GM21360 (cell line): ENCODE results near the gene COL6A2.

Experiments
- ATAC-seq: cut with Tn5 transposase; IDR thresholded peaks from one replicate; pipeline ENCODE4 v1.9.1; 2021; ENCODE audit warnings: mild to moderate bottlenecking, moderate library complexity; ENCODE audit not compliant: unreplicated experiment

The COL6A2 gene

DNA sequence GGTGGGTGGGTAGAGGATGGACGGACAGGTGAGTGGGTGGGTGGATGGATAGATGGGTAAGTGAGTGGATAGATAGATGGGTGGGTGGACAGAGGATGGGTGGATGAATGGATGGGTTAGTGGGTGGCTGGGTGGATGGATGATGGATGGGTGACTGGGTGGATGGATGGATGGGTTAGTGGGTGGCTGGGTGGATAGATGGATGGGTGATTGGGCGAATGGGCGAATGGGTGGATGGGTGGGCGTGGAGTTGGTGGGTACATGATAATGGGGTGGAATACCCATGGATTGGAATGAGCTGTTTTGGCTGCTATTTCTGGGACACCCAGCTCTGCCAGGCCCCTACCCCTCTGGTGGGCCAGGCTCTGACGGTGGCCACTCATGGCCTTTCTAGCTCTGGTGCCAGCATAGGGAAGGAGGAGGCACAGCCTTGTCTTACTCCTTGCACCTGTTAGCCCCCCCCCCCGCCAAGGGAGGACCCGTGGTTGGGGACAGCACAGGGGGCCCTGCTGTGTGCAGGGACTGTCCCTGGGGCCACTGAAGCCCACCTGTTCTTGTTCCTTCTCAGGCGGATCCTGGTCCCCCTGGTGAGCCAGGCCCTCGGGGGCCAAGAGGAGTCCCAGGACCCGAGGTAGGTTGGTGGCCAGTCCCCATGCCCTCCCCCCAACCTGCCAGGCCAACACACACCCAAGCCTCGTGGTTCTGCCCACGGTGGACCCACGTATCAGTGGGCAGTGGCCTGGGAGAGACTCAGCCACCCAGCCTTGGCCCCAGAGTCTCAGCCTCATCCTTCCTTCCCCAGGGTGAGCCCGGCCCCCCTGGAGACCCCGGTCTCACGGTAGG is 26.4 kb downstream of the COL6A2 start:
- ATAC-seq = no peak

DNA sequence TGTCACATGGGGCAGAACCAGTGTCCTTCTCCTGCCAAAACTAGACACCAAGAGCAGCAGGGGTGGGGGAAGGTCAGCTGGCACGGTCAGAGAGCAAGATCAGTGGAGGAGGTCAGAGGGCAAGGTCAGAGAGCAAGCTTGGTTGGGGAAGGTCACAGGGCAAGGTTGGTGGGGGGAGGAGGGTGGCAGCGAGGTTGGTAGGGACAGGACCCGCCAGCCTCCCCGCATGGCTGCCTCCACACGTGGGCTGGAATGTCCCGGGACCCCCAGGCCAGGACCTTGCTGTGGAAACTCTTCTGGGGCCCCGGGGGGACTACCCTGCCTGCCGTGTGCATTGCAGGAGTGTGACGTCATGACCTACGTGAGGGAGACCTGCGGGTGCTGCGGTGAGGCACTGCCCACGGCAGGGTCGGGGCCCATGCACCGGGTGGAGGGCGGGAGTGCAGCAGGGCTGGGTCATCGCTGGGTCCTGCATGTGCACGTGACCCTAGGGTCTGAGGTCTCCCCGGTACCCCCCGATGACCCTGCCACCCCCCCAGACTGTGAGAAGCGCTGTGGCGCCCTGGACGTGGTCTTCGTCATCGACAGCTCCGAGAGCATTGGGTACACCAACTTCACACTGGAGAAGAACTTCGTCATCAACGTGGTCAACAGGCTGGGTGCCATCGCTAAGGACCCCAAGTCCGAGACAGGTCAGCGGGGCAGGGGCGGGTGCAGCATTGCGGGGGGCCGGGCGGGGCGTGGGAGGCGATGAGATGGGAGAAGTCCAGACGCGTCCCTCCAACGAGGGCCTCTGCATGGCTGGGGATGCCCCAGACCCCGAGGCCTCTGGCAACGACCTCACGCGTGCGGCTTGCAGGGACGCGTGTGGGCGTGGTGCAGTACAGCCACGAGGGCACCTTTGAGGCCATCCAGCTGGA is 27.3 kb downstream of the COL6A2 start:
- ATAC-seq = no peak

DNA sequence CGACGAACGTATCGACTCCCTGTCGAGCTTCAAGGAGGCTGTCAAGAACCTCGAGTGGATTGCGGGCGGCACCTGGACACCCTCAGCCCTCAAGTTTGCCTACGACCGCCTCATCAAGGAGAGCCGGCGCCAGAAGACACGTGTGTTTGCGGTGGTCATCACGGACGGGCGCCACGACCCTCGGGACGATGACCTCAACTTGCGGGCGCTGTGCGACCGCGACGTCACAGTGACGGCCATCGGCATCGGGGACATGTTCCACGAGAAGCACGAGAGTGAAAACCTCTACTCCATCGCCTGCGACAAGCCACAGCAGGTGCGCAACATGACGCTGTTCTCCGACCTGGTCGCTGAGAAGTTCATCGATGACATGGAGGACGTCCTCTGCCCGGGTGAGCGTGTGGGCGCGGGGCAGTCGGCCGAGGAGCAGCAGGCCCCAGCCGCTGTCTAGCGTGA is 28.0 kb downstream of the COL6A2 start:
- no peak for ATAC-seq

DNA sequence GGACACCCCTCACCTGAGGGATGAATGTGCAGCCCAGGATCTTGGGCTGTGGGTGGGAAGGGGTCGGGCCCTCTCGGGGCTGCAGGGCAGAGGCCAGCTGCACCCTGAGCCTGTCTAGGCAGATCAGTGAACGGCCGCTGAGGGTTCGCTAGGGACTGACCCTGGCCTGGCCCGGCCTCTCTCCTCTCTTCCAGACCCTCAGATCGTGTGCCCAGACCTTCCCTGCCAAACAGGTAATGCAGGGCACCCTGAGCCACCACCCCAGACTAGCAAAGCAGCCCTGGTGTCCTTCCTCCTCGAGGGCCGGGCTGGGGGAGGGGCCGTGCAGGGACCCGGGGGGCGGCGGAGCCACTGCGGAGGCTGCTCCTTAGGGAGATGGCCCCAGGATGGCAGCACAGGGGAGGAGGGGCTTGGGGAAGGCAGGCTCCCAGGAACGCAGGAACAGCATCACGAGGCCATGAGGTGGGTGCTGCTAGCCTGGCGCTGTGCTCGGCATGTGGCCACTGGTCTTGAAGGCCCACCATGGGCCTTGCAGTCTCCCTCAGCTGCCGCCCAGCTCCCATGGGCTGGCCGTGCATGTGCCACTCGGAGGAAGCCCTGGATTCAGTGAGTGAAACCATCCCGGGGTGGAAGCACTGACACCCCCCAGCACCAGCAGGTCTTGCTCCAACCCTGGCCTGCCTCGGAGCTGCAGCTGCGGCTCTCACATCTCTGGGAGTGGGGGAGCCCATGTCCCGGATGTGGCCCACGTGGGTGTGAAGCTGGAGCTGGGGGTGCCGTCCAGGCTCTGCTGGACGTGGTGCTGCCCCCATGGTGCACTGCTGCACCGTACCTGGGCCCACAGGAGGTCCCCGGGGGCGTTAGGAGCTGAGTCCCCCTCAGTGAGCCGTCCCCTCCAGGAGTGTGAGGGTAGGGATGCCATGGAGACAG is 28.7 kb downstream of the COL6A2 start:
- ATAC-seq = no peak

DNA sequence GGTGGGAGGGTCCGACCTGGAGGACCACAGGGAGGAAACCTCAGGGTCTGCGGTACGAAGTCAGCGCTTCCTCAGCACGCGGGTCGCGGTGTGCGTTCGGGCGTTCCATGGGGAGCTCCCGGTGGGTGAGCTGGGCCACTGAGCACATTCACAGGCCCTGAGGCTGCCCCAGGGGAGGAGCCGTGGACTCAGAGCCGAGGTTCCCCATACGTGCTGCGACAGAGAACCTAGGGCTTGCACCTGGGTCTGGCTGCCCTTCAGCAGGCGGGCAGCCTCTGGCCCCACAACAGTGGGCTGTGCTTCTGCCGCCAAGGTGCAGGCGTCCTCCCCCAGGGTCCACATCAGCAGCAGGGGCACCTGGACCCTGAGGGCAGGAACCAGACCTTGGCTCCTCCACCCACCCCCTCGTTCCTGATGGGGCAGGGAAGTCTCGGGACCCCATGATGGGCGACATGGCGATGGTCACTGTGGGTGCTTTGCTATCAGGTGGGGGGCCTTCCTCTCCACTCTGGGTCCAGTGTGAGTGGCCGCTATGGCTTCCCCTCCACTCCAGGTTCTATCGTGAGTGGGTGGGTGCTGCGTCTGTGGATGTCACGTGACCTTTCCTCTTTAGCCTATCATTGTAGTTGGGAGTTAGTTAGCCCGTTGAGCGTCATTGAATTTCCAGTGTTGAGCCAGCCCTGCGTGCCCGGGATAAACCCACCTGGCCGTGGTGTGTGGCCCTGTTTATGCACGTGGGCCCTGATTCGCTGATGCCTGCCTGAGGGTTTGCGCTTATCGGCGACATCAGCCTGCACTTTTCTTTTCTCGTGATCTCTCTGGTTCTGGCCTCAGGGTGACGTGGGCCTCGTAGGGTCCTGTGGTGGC is 29.6 kb downstream of the COL6A2 start:
- ATAC-seq = no peak

DNA sequence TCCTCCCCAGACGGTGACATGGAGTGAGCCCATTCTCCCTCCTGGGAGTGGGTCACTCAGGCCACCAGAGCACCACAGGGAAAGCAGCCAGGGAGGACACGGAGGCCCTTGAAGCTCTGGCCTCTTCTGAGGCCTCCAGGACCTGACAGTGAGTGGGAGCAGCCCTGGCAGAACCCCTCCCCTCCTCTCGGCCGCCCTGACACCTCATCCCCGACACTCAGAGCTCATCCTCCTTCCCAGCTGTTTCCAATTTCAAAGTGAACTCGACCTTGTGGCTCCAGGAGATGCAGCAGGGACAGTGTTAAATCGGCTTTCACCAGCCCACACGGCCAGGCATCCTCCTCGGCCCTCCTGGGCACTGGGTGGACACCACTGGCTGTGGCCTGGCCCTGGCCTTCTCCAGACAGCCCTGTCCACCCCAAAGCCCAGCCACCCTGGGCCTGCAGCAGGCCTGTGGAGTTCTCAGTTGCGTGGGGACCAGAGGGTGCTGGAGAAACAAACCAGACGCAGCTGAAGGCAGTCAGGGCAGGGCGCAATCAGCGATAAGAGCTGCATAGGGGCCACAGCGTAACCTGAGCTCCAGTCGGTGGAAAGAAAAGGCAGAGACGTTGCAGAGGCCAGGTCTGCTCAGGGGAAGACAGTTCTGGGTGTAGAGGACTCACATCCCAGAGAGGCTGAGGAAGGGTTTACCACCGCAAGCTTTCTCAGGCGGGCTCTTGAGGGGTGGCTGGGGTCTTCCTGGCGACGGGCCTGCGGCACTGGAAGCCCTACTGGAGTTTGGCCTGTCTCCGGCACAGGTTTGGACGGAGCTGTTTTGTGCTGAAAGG is 30.4 kb downstream of the COL6A2 start:
- no peak for ATAC-seq

DNA sequence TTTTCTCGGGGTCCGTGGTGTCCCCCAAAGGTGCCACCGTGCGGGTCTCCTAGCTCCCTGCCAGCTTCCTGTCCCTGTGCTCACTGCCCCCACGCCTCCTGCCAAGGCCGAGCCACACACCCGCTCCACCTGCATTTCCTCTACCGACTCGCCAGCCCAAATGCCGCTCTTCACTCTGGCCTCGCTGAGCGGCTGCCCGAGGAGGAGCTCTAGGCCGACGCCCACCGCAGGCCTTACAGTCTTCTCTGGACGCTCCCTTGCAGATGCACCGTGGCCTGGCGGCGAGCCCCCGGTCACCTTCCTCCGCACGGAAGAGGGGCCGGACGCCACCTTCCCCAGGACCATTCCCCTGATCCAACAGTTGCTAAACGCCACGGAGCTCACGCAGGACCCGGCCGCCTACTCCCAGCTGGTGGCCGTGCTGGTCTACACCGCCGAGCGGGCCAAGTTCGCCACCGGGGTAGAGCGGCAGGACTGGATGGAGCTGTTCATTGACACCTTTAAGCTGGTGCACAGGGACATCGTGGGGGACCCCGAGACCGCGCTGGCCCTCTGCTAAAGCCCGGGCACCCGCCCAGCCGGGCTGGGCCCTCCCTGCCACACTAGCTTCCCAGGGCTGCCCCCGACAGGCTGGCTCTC is 31.1 kb downstream of the COL6A2 start:
- no peak for ATAC-seq

DNA sequence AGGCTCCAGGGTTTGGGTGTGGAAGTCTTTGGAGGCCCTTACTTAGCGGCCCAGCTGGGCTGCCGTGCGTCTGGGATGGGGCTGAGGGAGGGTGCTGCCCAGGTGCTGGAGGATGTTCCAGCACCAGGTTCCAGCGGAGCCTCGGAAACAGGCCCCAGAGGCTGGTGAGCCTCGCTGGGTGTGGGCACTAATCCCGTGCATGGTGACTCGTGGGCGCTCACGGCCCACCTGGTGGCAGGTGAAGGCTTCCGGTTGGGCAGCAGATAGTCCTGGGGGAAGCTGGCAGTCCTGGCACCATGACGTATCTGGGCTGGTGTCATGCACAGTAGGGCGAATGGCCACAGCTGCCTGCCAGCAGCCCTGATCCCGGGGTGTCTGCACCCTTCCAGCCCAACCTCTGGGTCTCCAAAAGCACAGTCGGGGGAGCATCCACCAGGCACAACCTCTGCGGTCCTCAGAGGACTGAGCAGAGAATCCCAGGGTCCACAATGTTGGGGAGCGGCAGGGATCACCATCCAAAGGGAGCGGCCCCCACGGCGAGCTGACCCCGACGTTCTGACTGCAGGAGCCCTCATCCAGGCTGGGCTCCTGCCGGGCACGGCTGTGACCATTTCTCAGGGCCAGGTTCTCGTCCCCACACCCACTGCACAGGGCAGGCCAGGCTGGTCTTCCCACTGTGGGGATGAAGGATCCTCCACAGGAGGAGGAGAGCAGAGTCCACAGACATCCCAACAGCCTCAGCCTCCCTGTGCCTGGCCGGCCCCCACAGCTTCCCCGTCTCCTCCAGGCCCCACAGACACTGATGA is 32.1 kb downstream of the COL6A2 start:
- no peak for ATAC-seq

DNA sequence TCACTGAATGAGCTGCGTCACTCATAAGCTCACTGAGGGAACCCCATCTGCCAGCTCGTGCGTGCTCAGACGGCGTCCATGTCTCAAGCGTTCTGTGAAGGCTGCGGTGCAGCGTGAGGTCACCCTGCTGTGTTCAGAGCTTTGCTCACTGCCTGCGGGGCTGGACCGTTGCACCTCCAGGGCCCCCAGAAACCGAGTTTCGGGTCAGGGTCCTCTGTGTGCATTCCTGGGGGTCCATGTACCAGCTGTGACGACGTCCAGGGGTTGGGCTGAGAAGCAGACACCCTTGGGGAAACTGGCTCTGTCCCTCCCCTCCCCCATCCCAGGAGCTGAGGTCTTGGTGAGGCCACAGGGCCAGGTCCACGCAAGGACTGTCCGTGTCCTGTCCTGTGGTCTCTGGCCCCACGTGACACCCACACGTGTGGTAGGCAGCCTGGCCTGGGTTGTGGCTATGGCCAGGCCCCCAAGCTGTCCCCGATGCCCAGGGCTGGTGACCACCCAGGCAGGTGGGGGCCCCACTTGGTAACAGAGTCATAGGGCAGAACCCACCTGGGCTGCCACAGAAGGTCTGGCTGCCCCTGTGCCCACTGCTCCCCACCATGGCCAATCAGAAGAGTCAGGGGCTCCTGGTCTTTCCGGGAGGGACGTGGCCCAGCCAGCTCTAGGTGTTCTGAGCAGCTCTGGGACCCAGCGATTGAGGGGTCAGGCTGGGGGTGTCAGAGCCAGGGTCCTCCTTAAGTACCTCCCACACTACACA is 33.1 kb downstream of the COL6A2 start:
- ATAC-seq = no peak

DNA sequence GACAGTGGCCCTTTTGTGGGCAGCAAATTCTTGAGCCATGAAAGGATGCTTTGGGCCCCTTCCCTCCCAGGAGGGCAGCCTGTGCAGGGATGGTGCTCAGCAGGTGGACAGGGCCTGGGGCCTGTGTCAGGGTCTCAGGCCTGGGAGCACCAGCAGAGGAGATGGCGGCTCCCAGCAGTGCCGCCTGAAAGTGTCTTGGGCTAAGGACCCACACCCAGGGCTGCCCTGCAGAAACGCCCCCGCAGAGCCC is 33.6 kb downstream of the COL6A2 start:
- no peak for ATAC-seq

DNA sequence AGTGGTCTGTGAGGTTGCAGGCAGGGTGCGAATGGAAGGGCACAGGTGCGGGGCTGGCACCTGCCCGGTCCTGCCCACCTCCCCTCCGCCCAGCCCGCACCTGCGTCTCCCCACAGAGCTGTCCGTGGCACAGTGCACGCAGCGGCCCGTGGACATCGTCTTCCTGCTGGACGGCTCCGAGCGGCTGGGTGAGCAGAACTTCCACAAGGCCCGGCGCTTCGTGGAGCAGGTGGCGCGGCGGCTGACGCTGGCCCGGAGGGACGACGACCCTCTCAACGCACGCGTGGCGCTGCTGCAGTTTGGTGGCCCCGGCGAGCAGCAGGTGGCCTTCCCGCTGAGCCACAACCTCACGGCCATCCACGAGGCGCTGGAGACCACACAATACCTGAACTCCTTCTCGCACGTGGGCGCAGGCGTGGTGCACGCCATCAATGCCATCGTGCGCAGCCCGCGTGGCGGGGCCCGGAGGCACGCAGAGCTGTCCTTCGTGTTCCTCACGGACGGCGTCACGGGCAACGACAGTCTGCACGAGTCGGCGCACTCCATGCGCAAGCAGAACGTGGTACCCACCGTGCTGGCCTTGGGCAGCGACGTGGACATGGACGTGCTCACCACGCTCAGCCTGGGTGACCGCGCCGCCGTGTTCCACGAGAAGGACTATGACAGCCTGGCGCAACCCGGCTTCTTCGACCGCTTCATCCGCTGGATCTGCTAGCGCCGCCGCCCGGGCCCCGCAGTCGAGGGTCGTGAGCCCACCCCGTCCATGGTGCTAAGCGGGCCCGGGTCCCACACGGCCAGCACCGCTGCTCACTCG is 34.1 kb downstream of the COL6A2 start:
- ATAC-seq = no peak

DNA sequence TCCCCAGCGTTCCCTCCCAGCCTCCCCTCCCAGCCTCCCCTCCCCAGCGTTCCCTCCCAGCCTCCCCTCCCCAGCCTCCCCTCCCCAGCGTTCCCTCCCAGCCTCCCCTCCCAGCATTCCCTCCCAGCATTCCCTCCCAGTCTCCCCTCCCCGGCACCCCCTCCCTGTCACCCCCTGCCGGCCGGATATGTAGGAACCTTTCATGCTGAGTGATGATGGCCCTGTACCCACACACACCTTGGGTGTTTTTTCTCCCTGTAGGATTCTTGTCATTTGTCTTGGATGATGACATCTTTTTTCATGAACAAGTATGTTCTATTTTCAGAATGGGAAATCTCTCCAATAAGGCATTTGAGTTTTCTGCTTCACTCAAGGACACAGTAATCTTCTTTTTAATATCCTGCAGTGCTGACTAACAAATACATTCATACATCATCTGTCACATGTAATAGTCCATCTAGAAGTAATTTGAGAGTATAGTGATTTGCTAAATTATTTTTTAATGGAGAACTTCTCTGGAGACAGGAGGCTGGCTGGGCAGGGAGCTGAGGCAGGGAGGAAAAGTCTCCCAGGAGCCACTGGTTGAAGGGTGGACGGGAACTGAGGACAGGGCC is 38.0 kb downstream of the COL6A2 start:
- ATAC-seq = no peak

DNA sequence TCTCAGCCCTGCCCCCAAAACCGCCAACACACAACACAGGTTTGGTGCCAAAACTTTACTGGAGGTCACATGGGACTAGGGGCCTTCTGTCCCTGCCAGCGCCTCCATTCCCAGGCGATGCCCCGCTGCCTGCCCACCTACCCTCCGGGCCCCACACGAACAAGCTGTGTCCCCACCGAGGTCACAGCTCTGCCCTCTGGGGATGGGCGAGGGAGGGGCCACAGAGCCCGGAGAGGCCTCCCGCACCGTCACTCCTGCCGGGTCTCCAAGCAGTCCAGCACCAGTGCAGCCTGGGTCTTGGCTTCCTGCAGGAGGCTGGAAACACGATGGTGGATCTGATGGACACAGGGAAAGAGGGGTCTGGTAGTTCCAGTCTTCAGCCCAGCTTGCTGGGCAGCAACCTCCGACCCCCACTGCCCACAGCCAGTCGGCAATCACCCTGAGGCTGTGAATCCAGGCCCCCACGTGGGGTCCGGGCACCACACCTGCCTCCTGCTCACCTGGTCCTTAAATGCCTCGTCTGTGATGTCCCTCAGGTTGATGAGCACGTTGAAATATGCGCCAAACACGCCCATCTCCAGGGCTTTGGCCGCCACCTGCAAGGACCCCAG is 38.9 kb downstream of the COL6A2 start:
- no peak for ATAC-seq

DNA sequence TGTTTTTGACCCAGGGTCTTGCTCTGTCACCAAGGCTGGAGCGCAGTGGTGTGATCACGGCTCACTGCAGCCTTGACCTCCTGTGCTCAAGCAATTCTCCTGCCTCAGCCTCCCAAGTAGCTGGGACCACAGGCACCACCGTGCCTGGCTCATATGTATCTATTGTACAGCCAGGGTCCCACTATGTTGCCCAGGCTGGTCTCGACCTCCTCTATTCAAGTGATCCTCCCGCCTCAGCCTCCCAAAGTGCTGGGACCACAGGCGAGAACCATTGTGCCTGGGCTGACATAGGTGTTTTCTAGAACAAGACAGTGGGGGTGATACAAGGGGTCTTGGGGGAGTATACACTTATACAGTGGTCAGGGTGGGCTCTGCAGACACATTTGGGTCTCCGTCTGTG is 40.0 kb downstream of the COL6A2 start:
- ATAC-seq = no peak

DNA sequence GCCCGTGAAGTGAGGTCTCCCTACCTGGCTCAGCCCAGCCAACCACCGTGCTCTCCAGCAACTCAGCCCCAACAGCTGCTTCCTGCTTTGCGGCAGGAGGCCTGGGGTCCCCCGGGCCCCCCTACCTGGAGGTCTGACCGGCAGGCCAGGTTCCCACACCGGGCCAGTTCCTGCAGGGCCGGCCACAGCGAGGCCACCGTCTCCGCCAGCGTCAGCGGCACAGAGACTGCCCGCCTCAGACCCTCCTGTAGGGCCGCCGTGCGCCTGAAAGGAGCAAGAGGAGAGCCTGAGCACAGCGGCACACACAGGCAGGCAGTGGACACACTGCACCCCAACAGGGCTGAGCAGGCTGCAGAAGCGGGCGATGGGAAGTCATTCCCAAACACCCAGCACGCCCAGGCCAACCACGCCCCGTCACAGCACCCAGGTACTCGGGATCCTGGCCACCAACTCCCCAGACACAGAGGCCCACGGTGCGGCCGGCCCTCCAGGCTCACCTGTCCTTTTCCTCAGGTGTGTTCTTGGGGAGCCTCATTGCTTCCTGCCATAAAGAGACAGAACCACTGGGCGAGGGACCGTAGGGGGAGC is 40.6 kb downstream of the COL6A2 start:
- ATAC-seq = no peak
